ENCODE data around the gene HARS1.
"Not testable (repeated sequence)": the region's sequence is repeated elsewhere in the genome, so short reads cannot be mapped to it uniquely, and the experiment has no call there.

The HARS1 gene

GRCh38 chr5:140664359-140665119 is 26.6 kb downstream of the HARS1 start, which contains the start of gene WDR55:
TSS of gene WDR55 (plus strand) at chr5:140664904. CDS start at chr5:140664913, 9 bp downstream.
- peaks cover 37% of the 10 kb centered on the region for H3K4me1 ChIP-seq (ENCODE audit: insufficient read depth, low read length)
- H3K4me2 ChIP-seq (ENCODE audit: insufficient read depth, low read length), result peak within 1 kb of the TSS; percentile 83
- H3K4me3 ChIP-seq (ENCODE audit: low read depth in 1 of 2, low read length in 2 of 2), result peak within 1 kb of the TSS; percentile 87 to 91
- H3K9ac ChIP-seq (ENCODE audit: low read depth, low read length), result peak within 1 kb of the TSS; percentile 83
- no peaks in the 10 kb centered on the region for H3K27me3 ChIP-seq (ENCODE audit: insufficient read depth, low read length, poor library complexity)
- H3K9me3 ChIP-seq (ENCODE audit: insufficient read depth, low read length, severe bottlenecking), result no peaks in the 10 kb centered on the region
- peak; percentile 96 for DNase-seq
- peak within 1 kb of the TSS; percentile 89 for H3K27ac ChIP-seq (ENCODE audit: low read length)
- H2AFZ ChIP-seq (ENCODE audit: low read depth, low read length), result peak within 1 kb of the TSS; percentile 98
- TF ChIP-seq EZH2 (IDR thresholded peaks at IDR 0.05; ENCODE audit: borderline replicate concordance, low read depth, low read length, severe bottlenecking), result no peak
- TF ChIP-seq, protein P1, sequence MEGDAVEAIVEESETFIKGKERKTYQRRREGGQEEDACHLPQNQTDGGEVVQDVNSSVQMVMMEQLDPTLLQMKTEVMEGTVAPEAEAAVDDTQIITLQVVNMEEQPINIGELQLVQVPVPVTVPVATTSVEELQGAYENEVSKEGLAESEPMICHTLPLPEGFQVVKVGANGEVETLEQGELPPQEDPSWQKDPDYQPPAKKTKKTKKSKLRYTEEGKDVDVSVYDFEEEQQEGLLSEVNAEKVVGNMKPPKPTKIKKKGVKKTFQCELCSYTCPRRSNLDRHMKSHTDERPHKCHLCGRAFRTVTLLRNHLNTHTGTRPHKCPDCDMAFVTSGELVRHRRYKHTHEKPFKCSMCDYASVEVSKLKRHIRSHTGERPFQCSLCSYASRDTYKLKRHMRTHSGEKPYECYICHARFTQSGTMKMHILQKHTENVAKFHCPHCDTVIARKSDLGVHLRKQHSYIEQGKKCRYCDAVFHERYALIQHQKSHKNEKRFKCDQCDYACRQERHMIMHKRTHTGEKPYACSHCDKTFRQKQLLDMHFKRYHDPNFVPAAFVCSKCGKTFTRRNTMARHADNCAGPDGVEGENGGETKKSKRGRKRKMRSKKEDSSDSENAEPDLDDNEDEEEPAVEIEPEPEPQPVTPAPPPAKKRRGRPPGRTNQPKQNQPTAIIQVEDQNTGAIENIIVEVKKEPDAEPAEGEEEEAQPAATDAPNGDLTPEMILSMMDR (IDR thresholded peaks at IDR 0.05; ENCODE audit: borderline replicate concordance, extremely low read depth, low read length, poor library complexity, severe bottlenecking), result no peak
- H4K20me1 ChIP-seq (ENCODE audit: insufficient read depth, low read length), result peaks cover 11% of the 10 kb centered on the region; the same call in 1 of the 2 replicates
- peaks cover 40% of the 10 kb centered on the region for H3K79me2 ChIP-seq (ENCODE audit: insufficient read depth, low read length)
- peak; percentile 96 for ATAC-seq (ENCODE audit: insufficient read depth, low read depth)
- H3K36me3 ChIP-seq (ENCODE audit: insufficient read depth, low read length), result peaks cover 70% of the 10 kb centered on the region

DNA sequence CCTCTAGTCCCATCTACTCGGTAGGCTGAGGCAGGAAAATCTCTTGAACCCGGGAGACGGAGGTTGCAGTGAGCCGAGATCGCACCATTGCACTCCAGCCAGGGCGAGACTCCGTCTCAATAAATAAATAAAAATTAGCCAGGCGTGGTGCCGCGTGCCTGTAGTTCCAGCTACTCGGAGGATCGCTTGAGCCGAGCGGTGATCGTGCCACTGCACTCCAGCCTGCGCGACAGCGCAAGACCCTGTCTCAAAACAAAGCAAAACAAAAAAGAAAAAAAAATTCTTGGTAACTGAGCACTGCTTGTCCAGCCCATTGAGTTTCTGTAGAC is 27.2 kb downstream of the HARS1 start:
- peaks cover 70% of the 10 kb centered on the region for H3K36me3 ChIP-seq (ENCODE audit: insufficient read depth, low read length)
- H3K4me1 ChIP-seq (ENCODE audit: insufficient read depth, low read length), result peaks cover 37% of the 10 kb centered on the region
- peaks cover 11% of the 10 kb centered on the region; the same call in 1 of the 2 replicates for H4K20me1 ChIP-seq (ENCODE audit: insufficient read depth, low read length)
- H3K4me3 ChIP-seq (ENCODE audit: low read depth in 1 of 2, low read length in 2 of 2), result peak overlapping the region; percentile 87 to 91
- TF ChIP-seq EZH2 (IDR thresholded peaks at IDR 0.05; ENCODE audit: borderline replicate concordance, low read depth, low read length, severe bottlenecking), result no peak
- TF ChIP-seq, protein P1 (IDR thresholded peaks at IDR 0.05; ENCODE audit: borderline replicate concordance, extremely low read depth, low read length, poor library complexity, severe bottlenecking), result no peak
- peak overlapping the region; percentile 83 for H3K9ac ChIP-seq (ENCODE audit: low read depth, low read length)
- no peaks in the 10 kb centered on the region for H3K9me3 ChIP-seq (ENCODE audit: insufficient read depth, low read length, severe bottlenecking)
- no peaks in the 10 kb centered on the region for H3K27me3 ChIP-seq (ENCODE audit: insufficient read depth, low read length, poor library complexity)
- peak overlapping the region; percentile 89 for H3K27ac ChIP-seq (ENCODE audit: low read length)
- DNase-seq, result no peak
- peaks cover 40% of the 10 kb centered on the region for H3K79me2 ChIP-seq (ENCODE audit: insufficient read depth, low read length)
- peak overlapping the region; percentile 98 for H2AFZ ChIP-seq (ENCODE audit: low read depth, low read length)
- ATAC-seq (ENCODE audit: insufficient read depth, low read depth), result no peak
- peak overlapping the region; percentile 83 for H3K4me2 ChIP-seq (ENCODE audit: insufficient read depth, low read length)

DNA sequence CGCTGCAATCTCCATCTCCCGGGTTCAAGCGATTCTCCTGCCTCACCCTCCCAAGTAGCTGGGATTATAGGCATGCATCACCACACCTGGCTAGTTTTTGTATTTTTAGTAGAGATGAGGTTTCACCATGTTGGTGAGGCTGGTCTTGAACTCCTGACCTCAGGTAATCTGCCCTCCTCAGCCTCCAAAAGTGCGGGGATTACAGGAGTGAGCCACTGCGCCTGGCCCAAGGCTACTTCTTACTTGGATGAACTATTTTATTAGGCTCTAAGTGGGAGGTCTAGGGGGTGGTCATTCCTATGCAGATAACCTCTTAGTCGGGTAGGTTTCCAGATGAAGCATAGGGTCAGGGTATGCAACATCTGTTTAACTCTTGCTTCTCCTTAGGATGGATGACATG is 30.8 kb downstream of the HARS1 start:
- not testable (repeated sequence) for DNase-seq; H3K9ac ChIP-seq (ENCODE audit: low read depth, low read length); H3K4me3 ChIP-seq (ENCODE audit: low read depth in 1 of 2, low read length in 2 of 2); H3K27me3 ChIP-seq (ENCODE audit: insufficient read depth, low read length, poor library complexity); ATAC-seq (ENCODE audit: insufficient read depth, low read depth); H3K4me2 ChIP-seq (ENCODE audit: insufficient read depth, low read length); H2AFZ ChIP-seq (ENCODE audit: low read depth, low read length); H3K79me2 ChIP-seq (ENCODE audit: insufficient read depth, low read length); H3K27ac ChIP-seq (ENCODE audit: low read length); H4K20me1 ChIP-seq (ENCODE audit: insufficient read depth, low read length); H3K9me3 ChIP-seq (ENCODE audit: insufficient read depth, low read length, severe bottlenecking)
- Histone ChIP-seq H3K36me3 (ENCODE audit: insufficient read depth, low read length) (peaks cover 79% of the 10 kb centered on the region), H3K4me1 (ENCODE audit: insufficient read depth, low read length) (peaks cover 14% of the 10 kb centered on the region)

DNA sequence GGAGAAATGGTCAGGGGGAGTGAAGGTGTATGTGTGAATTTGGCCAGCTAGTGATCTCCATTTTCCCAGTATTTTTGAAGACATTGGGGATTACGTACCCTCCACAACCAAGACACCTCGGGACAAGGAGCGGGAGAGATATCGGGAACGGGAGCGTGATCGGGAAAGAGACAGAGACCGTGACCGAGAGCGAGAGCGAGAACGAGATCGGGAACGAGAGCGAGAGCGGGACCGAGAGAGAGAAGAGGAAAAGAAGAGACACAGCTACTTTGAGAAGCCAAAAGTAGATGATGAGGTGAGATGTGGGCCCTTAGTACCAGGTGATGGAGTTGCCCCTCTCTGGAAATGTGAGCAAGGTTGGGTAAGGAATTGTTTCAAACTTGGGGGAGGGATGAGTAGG is 32.3 kb downstream of the HARS1 start:
- ATAC-seq (ENCODE audit: insufficient read depth, low read depth) (no peak), DNase-seq (no peak)
- H2AFZ ChIP-seq (ENCODE audit: low read depth, low read length), result no peak overlapping the region
- no peaks in the 10 kb centered on the region for H3K9me3 ChIP-seq (ENCODE audit: insufficient read depth, low read length, severe bottlenecking)
- no peak overlapping the region for H3K4me2 ChIP-seq (ENCODE audit: insufficient read depth, low read length)
- H3K27me3 ChIP-seq (ENCODE audit: insufficient read depth, low read length, poor library complexity), result no peaks in the 10 kb centered on the region
- no peaks in the 10 kb centered on the region for H3K79me2 ChIP-seq (ENCODE audit: insufficient read depth, low read length)
- peaks cover 91% of the 10 kb centered on the region for H3K36me3 ChIP-seq (ENCODE audit: insufficient read depth, low read length)
- H3K9ac ChIP-seq (ENCODE audit: low read depth, low read length), result no peak overlapping the region
- TF ChIP-seq, protein P1 (IDR thresholded peaks at IDR 0.05; ENCODE audit: borderline replicate concordance, extremely low read depth, low read length, poor library complexity, severe bottlenecking), result no peak
- H3K4me1 ChIP-seq (ENCODE audit: insufficient read depth, low read length), result peaks cover 8% of the 10 kb centered on the region
- H4K20me1 ChIP-seq (ENCODE audit: insufficient read depth, low read length), result no peaks in the 10 kb centered on the region
- H3K27ac ChIP-seq (ENCODE audit: low read length), result no peak overlapping the region
- H3K4me3 ChIP-seq (ENCODE audit: low read depth in 1 of 2, low read length in 2 of 2), result no peak overlapping the region

All from DND-41 (cell line).